GM10248 (cell line): Measurements from ENCODE around the gene PTPRN2.

Experiments used
- CTCF ChIA-PET: fragments of 300-600 bp; sonication (Branson Sonifier 250); formaldehyde crosslinking; extraction: SDS; loops from one replicate; lab custom pipeline; 2021; ENCODE audit warnings: antibody characterized with exemption; lab: Yijun Ruan, JAX
- POLR2A ChIA-PET: fragments of 350-650 bp; sonication (Branson Sonifier 250); formaldehyde crosslinking; extraction: SDS; loops from one replicate; lab custom pipeline; 2020; ENCODE audit warnings: antibody characterized with exemption; lab: Yijun Ruan, JAX
- DNase-seq: peaks from one replicate; pipeline ENCODE4 v3.0.0; 2012; ENCODE audit errors: extremely low spot score
- CTCF ChIP-seq: IDR thresholded peaks from 2 replicates; pipeline ENCODE4 v1.5.1; 2012; ENCODE audit warnings: mild to moderate bottlenecking, low read depth; ENCODE audit errors: extremely low read depth, missing control alignments, control extremely low read depth

The PTPRN2 gene

GRCh38 chr7:157864911-157865310, 722.7 kb downstream of the PTPRN2 start:
- ChIA-PET POLR2A (no interaction called here), CTCF (no interaction called here)
- no peak for TF ChIP-seq CTCF
- DNase-seq, result no peak

- POLR2A ChIA-PET, result no interaction called here
- no peak for DNase-seq
- CTCF ChIA-PET, result no interaction called here
- TF ChIP-seq CTCF, result no peak
Observed at GRCh38 chr7:157863906-157864810, 723.5 kb downstream of the PTPRN2 start.

GRCh38 chr7:157863176-157863575, 724.4 kb downstream of the PTPRN2 start:
- no peak for DNase-seq
- POLR2A ChIA-PET, result no interaction called here
- CTCF ChIA-PET, result no interaction called here
- TF ChIP-seq CTCF, result no peak

GRCh38 chr7:157862731-157863130, 724.9 kb downstream of the PTPRN2 start:
- DNase-seq, result no peak
- CTCF ChIA-PET, result no interaction called here
- POLR2A ChIA-PET, result no interaction called here
- TF ChIP-seq CTCF, result no peak

- ChIA-PET POLR2A (no interaction called here), CTCF (no interaction called here)
- no peak for TF ChIP-seq CTCF
- DNase-seq, result no peak
Observed at GRCh38 chr7:157861551-157861950, 726.1 kb downstream of the PTPRN2 start.

GRCh38 chr7:157861031-157861491, 726.6 kb downstream of the PTPRN2 start:
- no peak for TF ChIP-seq CTCF
- ChIA-PET CTCF (no interaction called here), POLR2A (no interaction called here)
- DNase-seq, result no peak
